ENCODE data around the gene SETD1B.

Gene SETD1B

DNA sequence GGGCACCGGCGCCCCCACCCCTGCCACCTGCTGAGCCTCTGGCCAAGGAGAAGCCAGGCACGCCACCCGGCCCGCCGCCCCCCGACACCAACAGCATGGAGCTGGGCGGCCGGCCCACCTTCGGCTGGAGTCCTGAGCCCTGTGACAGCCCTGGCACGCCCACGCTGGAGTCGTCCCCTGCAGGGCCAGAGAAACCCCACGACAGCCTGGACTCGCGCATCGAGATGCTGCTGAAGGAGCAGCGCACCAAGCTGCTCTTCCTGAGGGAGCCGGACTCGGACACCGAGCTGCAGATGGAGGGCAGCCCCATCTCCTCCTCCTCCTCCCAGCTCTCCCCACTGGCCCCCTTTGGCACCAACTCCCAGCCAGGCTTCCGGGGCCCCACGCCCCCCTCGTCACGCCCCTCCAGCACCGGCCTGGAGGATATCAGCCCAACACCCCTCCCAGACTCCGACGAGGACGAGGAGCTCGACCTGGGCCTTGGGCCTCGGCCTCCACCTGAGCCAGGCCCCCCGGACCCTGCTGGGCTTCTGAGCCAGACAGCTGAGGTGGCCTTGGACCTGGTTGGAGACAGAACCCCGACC is 6.5 kb downstream of the SETD1B start:
- DNase-seq: no peak

- DNase-seq: no peak
Observed at GRCh38 chr12:121810833-121811433, 7.1 kb downstream of the SETD1B start.

DNA sequence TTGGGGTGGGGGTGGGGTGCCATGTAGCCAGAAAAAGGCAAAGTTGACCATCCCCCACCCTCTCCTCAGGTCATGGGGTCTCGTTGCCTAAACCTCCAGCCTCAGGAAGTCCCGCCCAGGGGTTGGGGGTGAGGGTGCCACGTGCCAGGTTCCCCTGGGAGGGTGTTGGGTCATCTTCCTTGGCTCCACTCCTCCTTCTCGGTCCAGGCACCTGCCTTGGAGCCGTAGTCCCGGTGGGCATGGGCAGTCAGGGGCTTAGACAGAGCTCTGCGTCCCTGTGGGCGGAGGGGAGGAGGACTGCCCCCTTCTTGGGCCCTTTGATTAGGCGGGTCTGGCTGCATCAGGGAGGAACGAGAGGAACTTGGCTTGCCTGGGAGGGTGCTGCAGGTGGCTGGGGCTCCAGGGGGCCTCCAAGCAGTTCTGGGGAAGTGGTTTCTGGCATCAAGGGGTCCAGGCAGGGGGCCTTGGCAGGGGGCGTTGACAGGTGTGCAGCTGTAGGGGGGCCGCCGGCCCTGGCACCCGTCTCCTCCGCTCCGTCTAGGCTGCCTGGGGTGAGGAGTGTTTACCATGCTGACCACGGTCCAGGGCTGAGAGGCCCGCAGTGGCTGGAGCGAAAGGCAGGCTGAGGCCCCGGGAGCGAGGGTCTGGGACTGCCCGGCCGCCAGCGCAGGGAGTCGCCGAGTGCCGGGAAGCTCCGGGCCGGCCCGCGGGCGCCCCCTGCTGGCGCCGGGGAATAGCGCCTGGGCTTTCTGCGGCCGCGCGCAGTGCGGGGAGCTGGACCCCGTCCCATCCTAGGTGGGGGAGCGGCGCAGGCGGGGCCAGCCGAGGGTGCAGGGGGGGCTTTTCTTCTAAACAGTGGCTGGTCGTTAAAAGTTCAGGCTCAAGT is 7.9 kb downstream of the SETD1B start:
- peak; percentile 63 for DNase-seq

GRCh38 chr12:121812320-121812871 is 8.6 kb downstream of the SETD1B start:
- DNase-seq: no peak

GRCh38 chr12:121812921-121813896 is 9.4 kb downstream of the SETD1B start:
- no peak for DNase-seq

DNA sequence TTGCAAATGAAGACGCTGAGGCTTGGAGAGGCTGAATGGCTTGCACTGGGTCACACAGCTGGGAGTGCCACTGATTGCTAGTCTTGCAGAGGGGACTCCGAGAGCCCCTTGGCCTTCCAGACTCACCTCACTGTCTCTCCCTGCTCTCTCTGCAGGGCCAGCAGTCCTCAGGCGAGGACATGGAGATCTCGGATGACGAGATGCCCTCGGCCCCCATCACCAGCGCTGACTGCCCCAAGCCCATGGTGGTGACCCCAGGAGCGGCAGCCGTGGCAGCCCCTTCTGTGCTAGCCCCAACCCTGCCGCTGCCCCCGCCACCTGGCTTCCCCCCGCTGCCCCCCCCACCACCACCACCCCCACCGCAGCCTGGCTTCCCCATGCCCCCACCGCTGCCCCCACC is 10.1 kb downstream of the SETD1B start:
- no peak for DNase-seq

DNA sequence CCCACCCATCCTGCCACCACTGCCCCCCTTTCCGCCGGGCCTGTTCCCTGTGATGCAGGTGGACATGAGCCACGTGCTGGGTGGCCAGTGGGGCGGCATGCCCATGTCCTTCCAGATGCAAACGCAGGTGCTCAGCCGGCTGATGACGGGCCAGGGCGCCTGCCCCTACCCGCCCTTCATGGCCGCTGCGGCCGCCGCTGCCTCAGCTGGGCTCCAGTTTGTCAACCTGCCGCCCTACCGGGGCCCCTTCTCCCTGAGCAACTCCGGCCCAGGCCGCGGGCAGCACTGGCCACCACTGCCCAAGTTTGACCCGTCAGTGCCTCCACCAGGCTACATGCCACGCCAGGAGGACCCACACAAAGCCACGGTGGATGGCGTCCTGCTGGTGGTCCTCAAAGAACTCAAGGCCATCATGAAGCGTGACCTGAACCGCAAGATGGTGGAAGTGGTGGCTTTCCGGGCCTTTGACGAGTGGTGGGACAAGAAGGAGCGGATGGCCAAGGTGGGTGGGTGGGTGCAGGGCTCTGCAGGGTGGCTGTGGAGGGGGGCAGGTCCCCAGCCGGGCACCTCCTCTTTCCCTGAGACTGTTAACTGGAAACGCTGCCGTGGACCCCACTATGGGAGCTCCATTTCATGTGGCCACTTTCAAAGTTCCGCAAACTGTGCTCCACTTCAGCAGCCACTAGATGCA is 10.8 kb downstream of the SETD1B start:
- no peak for DNase-seq

DNA sequence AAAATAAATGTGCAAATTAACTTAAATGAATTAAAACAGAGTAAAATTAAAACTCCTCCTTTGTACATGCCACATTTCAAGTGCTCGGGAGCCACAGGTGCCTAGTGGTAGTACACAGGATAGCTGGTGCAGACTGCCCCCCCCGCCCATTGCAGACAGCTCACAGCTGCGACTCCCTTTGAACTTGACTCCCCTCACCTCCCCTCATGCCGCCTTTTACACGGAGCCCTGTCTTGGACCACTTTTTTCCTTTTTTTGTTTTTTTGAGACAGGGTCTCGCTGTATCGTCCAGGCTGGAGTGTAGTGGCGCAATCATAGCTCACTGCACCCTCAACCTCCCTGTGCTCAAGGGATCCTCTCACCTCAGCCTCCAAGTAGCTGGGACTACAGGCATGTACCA is 11.5 kb downstream of the SETD1B start:
- no peak for DNase-seq

- DNase-seq: no peak
Observed at GRCh38 chr12:121816925-121817647, 13.3 kb downstream of the SETD1B start.

- no peak for DNase-seq
Observed at GRCh38 chr12:121817648-121818043, 13.8 kb downstream of the SETD1B start.

- DNase-seq: no peak
Observed at GRCh38 chr12:121819212-121819949, 15.6 kb downstream of the SETD1B start.

DNA sequence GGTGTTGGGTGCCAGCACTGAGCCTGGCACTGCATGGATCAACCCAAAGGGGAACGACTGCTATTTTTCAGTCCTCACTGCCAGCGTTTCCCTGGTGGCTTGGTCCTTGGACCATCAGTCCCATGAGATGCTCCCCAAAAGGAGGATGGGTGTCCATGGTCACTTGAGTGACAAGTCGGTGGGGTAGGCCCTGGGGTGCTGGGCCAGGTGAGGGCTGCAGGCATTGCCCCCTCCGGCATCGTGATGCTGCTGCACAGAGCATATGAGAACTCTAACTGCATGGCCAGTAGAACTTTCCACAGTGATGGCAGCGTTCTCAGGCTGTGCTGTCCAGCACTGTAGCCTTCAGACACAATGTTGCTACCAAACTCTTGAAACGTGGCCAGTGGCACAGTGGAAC is 16.2 kb downstream of the SETD1B start:
- DNase-seq: no peak

- no peak for DNase-seq
Observed at GRCh38 chr12:121822393-121823100, 18.7 kb downstream of the SETD1B start.

- no peak for DNase-seq
Observed at GRCh38 chr12:121823101-121823726, 19.4 kb downstream of the SETD1B start.

DNA sequence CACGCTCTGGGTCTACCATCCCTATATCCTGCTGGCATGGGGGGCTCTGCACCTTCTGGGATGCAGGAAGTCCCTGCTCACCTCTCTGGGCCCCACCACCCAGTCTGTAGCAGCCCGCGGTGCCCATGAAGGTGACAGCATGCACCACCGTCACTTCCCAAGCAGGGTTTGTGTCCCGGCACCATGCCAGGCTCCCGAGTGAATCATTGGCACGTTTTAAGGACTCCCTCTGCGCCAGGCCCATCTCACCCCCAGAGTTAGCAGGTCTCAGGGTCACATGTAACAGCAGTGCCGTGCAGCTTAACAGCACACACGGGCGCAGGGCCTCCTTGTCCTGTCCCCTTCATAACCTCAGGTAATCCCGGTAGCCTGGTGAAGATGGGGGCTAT is 19.9 kb downstream of the SETD1B start:
- DNase-seq: no peak

DNA sequence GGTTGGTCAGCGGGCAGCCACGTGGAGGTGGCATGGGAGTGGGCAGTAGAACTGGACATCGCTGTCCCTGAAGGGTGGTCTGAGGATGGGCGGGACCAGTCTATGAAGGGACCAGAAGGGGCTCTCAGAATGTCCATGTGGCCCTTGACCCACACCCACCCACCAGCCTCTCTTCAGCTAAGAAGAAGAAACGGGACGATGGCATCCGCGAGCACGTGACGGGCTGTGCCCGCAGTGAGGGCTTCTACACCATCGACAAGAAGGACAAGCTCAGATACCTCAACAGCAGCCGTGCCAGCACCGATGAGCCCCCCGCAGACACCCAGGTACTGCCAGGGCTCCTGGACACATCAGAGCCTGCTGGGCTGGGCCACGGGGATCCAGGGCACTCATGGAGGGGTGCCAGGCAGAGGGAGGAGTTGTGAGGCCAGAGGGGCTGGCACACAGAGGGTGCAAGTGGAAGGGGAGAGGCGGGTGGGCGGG is 21.3 kb downstream of the SETD1B start:
- no peak for DNase-seq

DNA sequence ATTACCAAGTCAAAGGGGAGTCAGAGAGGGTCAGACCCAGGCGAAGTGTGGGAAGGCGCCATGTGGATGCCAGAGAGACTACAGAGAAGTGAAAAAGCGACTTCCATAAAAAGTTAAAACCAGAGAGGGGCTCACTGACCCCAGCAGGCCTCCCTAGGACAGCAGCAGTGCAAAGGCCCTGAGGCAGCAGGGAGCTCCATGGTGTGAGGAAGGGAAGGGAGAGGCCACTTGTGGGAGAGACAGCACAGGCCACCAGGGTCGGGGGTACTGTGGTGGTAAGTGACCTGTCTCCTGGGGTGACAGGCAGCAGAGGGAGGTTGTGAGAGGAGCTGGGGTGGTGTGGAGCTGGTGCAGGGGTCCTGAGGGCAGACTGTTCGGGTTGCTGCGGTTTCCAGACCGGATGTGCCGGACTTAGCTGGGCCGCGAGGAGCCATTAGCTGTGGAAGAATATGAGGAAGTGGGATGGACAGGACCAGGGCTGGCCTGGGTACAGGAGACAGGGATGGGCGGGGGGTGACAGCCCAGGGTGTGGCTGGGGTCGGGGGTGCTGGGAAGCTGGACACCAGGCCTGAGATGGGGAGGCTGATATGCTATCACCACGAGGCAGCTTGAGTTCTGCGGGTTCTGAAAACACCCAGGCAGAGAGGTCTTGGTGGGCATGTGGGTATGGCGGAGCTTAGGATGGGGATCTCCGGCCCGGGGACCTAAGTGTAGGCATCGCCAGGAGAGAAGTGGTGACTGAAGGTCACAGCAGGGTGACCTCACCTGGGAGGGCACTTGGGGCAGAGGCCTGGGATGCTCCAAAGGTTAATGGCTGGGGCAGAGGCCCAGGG is 22.7 kb downstream of the SETD1B start:
- no peak for DNase-seq
